ENCODE measurements around the gene ELL2. TPM values are rescaled to one million over a fixed set of nuclear protein-coding genes. Genes with fewer than 3 reads are reported as not detected.

The ELL2 gene
- polyA plus RNA-seq, 1 of the 3 experiments (the other 2 are of a cell fraction) = 18.4 TPM

GRCh38 chr5:95930141-95930930 is 31.3 kb downstream of the ELL2 start (continued):
- no peak for TF ChIP-seq REST (IDR thresholded peaks at IDR 0.05; ENCODE audit: low read depth, low read length)
- TF ChIP-seq RXRA (IDR thresholded peaks at IDR 0.05; ENCODE audit: borderline replicate concordance, low read depth) = no peak
- TF ChIP-seq MAX (IDR thresholded peaks at IDR 0.05; ENCODE audit: low read depth) = no peak
- no peak for TF ChIP-seq RCOR1 (IDR thresholded peaks at IDR 0.05; ENCODE audit: low read length)
- no peak for TF ChIP-seq NRF1 (IDR thresholded peaks at IDR 0.05; ENCODE audit: low read depth, low read length)
- TF ChIP-seq MXI1 (IDR thresholded peaks at IDR 0.05; ENCODE audit: low read depth, low read length) = no peak
- TF ChIP-seq TCF12 (IDR thresholded peaks at IDR 0.05) = no peak

GRCh38 chr5:95928724-95929253 is 32.9 kb downstream of the ELL2 start:
- H3K27ac ChIP-seq (ENCODE audit: low read depth in 2 of 2, low read length in 1 of 2) = 0 out of 4 replicates have a peak overlapping the region, but pooled peaks of 1 of the 2 experiments have one; percentile 4
- no peak overlapping the region; the same call in 1 of the 2 replicates for H2AFZ ChIP-seq (ENCODE audit: low read depth)
- H3K9me3 ChIP-seq = no peaks in the 10 kb centered on the region
- no peak overlapping the region for H3K4me3 ChIP-seq (ENCODE audit: low read depth in 2 of 2, low read length in 1 of 2)
- H3K9ac ChIP-seq = no peak overlapping the region
- peaks cover 43% of the 10 kb centered on the region for H3F3A ChIP-seq (replicated peaks; ENCODE audit: insufficient read depth)
- no peaks in the 10 kb centered on the region for H3K9me2 ChIP-seq
- peaks cover 5 to 36% of the 10 kb centered on the region in 2 experiments for H3K36me3 ChIP-seq (replicated peaks in 1 of 2; ENCODE audit: control insufficient read depth in 1 of 2, insufficient read depth in 2 of 2, low read length in 1 of 2)
- no peak for TF ChIP-seq YY1 (IDR thresholded peaks at IDR 0.05; ENCODE audit: low read depth)
- TF ChIP-seq TEAD4 (IDR thresholded peaks at IDR 0.05; ENCODE audit: borderline replicate concordance, insufficient read depth) = no peak
- no peak for TF ChIP-seq ELF1 (IDR thresholded peaks at IDR 0.05)
- TF ChIP-seq TAF1 (IDR thresholded peaks at IDR 0.05; ENCODE audit: borderline replicate concordance, low read depth, low read length) = no peak
- TF ChIP-seq EZH2phosphoT487 (IDR thresholded peaks at IDR 0.05; ENCODE audit: borderline replicate concordance, low read depth) = no peak
- no peak for TF ChIP-seq GABPA (IDR thresholded peaks at IDR 0.05; ENCODE audit: low read depth)
- no peak for TF ChIP-seq REST (IDR thresholded peaks at IDR 0.05; ENCODE audit: low read depth, low read length)
- TF ChIP-seq POLR2AphosphoS5 (IDR thresholded peaks at IDR 0.05; ENCODE audit: low read depth, low read length) = no peak
- no peak for DNase-seq
- ChIA-PET POLR2A (no interaction called here), CTCF (interaction anchor here (0.6 kb wide), 1 partner anchor 76 kb away, joined by 3 read pairs; no protein-coding TSS in a partner anchor)
- peaks cover 0 to 9% of the 10 kb centered on the region in 2 experiments; a peak in 2 of 4 replicates for H3K4me1 ChIP-seq (ENCODE audit: control insufficient read depth in 1 of 2, insufficient read depth in 2 of 2, low read depth in 1 of 2, low read length in 1 of 2)
- 97% methylated on average over 7 of the region's 7 CpGs for WGBS (ENCODE audit: low lambda C conversion rate)
- no peak overlapping the region for H3K4me2 ChIP-seq
- peaks cover 46% of the 10 kb centered on the region for H4K20me1 ChIP-seq (ENCODE audit: insufficient read depth)
- peaks cover 96% of the 10 kb centered on the region for H3K79me2 ChIP-seq (ENCODE audit: insufficient read depth)
- no peaks in the 10 kb centered on the region for H3K27me3 ChIP-seq (ENCODE audit: insufficient read depth)

All from SK-N-SH (cell line).